ENCODE data around the gene FGD6. TPM values are rescaled to one million over a fixed set of nuclear protein-coding genes. Genes with fewer than 3 reads are reported as not detected.

The FGD6 gene
- total RNA-seq, 4 donors from 2014 or later: 25.0 to 37.0 (median 32.1) TPM

DNA sequence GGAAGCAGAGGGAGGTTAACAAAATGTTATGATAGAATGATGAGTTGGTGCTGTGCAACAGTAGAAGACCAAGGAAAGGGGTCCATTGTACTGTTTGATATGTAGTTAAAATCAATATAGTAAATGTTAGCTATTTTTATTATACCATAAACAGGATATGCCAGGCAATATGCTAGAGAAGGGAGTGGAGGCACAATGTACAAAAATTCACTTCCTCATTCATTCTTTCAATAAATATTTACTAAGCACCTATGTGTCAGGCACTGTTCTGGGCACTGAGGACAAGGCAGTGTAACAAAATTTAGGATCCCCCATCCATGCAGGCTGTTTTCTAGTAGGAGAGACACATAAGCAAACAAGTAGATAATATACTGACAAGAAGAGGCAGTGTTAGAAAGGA is 25.0 kb downstream of the FGD6 start:
- DNase-seq: no peak
- intact Hi-C loops (cut with DNase I; ENCODE audit: low total_unique reads): no loop called here
- no peak overlapping the region for H3K4me3 ChIP-seq
- TF ChIP-seq POLR2A (IDR thresholded peaks at IDR 0.05) (no peak), EP300 (IDR thresholded peaks at IDR 0.05; ENCODE audit: low read depth) (no peak)
- H3K4me1 ChIP-seq: peaks cover 0 to 30% (median 7%) of the 10 kb centered on the region in 4 donors
- no peaks in the 10 kb centered on the region for H3K36me3 ChIP-seq
- no peaks in the 10 kb centered on the region for H3K9me3 ChIP-seq
- no peak overlapping the region for H3K27ac ChIP-seq
- in situ Hi-C loops (cut with MboI; ENCODE audit: low pct_ligation_motif_present in 1 of 4, low pct_unique_long_range_greater_than_20kb in 1 of 4, low sequenced_read_pairs in 3 of 4): no loop called here
- H3K27me3 ChIP-seq: no peaks in the 10 kb centered on the region

- Histone ChIP-seq H3K4me1 (peaks cover 0 to 30% (median 7%) of the 10 kb centered on the region in 4 donors), H3K27ac (no peak overlapping the region), H3K27me3 (no peaks in the 10 kb centered on the region), H3K4me3 (no peak overlapping the region), H3K36me3 (no peaks in the 10 kb centered on the region), H3K9me3 (no peaks in the 10 kb centered on the region)
- 76% methylated on average over 1 of the region's 1 CpG; no CpG with 5 or more reads in 1 of the 2 donors for WGBS, 2 donors (ENCODE audit: low coverage in 1 of 2)
- in situ Hi-C loops (cut with MboI; ENCODE audit: low pct_ligation_motif_present in 1 of 4, low pct_unique_long_range_greater_than_20kb in 1 of 4, low sequenced_read_pairs in 3 of 4): no loop called here
- no peak for TF ChIP-seq EP300 (IDR thresholded peaks at IDR 0.05; ENCODE audit: low read depth)
- TF ChIP-seq, protein P1, sequence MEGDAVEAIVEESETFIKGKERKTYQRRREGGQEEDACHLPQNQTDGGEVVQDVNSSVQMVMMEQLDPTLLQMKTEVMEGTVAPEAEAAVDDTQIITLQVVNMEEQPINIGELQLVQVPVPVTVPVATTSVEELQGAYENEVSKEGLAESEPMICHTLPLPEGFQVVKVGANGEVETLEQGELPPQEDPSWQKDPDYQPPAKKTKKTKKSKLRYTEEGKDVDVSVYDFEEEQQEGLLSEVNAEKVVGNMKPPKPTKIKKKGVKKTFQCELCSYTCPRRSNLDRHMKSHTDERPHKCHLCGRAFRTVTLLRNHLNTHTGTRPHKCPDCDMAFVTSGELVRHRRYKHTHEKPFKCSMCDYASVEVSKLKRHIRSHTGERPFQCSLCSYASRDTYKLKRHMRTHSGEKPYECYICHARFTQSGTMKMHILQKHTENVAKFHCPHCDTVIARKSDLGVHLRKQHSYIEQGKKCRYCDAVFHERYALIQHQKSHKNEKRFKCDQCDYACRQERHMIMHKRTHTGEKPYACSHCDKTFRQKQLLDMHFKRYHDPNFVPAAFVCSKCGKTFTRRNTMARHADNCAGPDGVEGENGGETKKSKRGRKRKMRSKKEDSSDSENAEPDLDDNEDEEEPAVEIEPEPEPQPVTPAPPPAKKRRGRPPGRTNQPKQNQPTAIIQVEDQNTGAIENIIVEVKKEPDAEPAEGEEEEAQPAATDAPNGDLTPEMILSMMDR (IDR thresholded peaks at IDR 0.05): no peak
- no peak for TF ChIP-seq POLR2A (IDR thresholded peaks at IDR 0.05)
- no peak for TF ChIP-seq POLR2AphosphoS5 (IDR thresholded peaks at IDR 0.05)
- intact Hi-C loops (cut with DNase I; ENCODE audit: low total_unique reads): no loop called here
- DNase-seq: no peak
Observed at GRCh38 chr12:95191060-95191696, 26.1 kb downstream of the FGD6 start.

- in situ Hi-C loops (cut with MboI; ENCODE audit: low pct_ligation_motif_present in 1 of 4, low pct_unique_long_range_greater_than_20kb in 1 of 4, low sequenced_read_pairs in 3 of 4) (no loop called here), intact Hi-C loops (cut with DNase I; ENCODE audit: low total_unique reads) (no loop called here)
- no peak for DNase-seq
- Histone ChIP-seq H3K36me3 (no peaks in the 10 kb centered on the region), H3K9me3 (no peaks in the 10 kb centered on the region), H3K27me3 (no peaks in the 10 kb centered on the region), H3K27ac (no peak overlapping the region), H3K4me1 (peaks cover 0 to 30% (median 7%) of the 10 kb centered on the region in 4 donors), H3K4me3 (no peak overlapping the region)
- TF ChIP-seq POLR2A (IDR thresholded peaks at IDR 0.05) (no peak), POLR2AphosphoS5 (IDR thresholded peaks at IDR 0.05) (no peak), EP300 (IDR thresholded peaks at IDR 0.05; ENCODE audit: low read depth) (no peak)
- TF ChIP-seq, protein P1 (IDR thresholded peaks at IDR 0.05): no peak
- 60% methylated on average over 5 of the region's 5 CpGs for WGBS, 2 donors (ENCODE audit: low coverage in 1 of 2)
Observed at GRCh38 chr12:95187865-95188415, 29.3 kb downstream of the FGD6 start.

- TF ChIP-seq, protein P1 (IDR thresholded peaks at IDR 0.05): no peak
- TF ChIP-seq EP300 (IDR thresholded peaks at IDR 0.05; ENCODE audit: low read depth) (no peak), POLR2AphosphoS5 (IDR thresholded peaks at IDR 0.05) (no peak), POLR2A (IDR thresholded peaks at IDR 0.05) (no peak)
- Histone ChIP-seq H3K9me3 (no peaks in the 10 kb centered on the region), H3K27me3 (no peaks in the 10 kb centered on the region), H3K4me3 (no peak overlapping the region), H3K36me3 (no peaks in the 10 kb centered on the region), H3K27ac (no peak overlapping the region), H3K4me1 (peaks cover 0 to 16% (median 3%) of the 10 kb centered on the region in 4 donors)
- in situ Hi-C loops (cut with MboI; ENCODE audit: low pct_ligation_motif_present in 1 of 4, low pct_unique_long_range_greater_than_20kb in 1 of 4, low sequenced_read_pairs in 3 of 4): no loop called here
- DNase-seq: no peak
- intact Hi-C loops (cut with DNase I; ENCODE audit: low total_unique reads): no loop called here
Observed at GRCh38 chr12:95185854-95186253, 31.4 kb downstream of the FGD6 start.

Measured in transverse colon (tissue), 4 donors.